Esophagus muscularis mucosa (tissue), 4 donors: Measurements from ENCODE around the gene MANSC1. TPM values are rescaled to one million over a fixed set of nuclear protein-coding genes. Genes with fewer than 3 reads are reported as not detected.
A peak's percentile ranks its signal among the peaks of the same experiment; 100 is the strongest.

Experiments
- DNase-seq: peaks from one replicate; pipeline ENCODE4 v3.0.0-alpha.2; 2017; ENCODE audit errors: extremely low spot score
- H3K27ac ChIP-seq, 4 donors: fragments of 200-600 bp; sonication (generic); replicated peaks in 1 of 4; 1 replicate in 3 of 4; 2 replicates in 1 of 4; pipeline ENCODE4 v1.5.1; 2016 to 2019; ENCODE audit warnings: mild to moderate bottlenecking in 1 of 4
- H3K27me3 ChIP-seq, 4 donors: fragments of 200-600 bp; sonication (generic); one replicate each; pipeline versions ENCODE4 v1.5.1 to v1.6.0; 2016 to 2019
- H3K36me3 ChIP-seq, 4 donors: fragments of 200-600 bp; sonication (generic); one replicate each; pipeline ENCODE4 v1.5.1; 2016 to 2019
- H3K4me1 ChIP-seq, 4 donors: fragments of 200-600 bp; sonication (generic); one replicate each; pipeline ENCODE4 v1.5.1; 2016 to 2019
- H3K4me3 ChIP-seq, 4 donors: fragments of 200-600 bp; sonication (generic); 1 replicate in 2 of 4; 2 replicates in 2 of 4; pipeline ENCODE4 v1.5.1; 2016 to 2019; ENCODE audit warnings: mild to moderate bottlenecking in 4 of 4, moderate library complexity in 1 of 4
- H3K9me3 ChIP-seq, 4 donors: fragments of 200-600 bp; sonication (generic); 1 replicate in 3 of 4; 2 replicates in 1 of 4; pipeline ENCODE4 v1.5.1; 2016 to 2019
- CTCF ChIP-seq, 3 experiments: fragments of 200-600 bp in 2 of 3; fragments of 450-650 bp in 1 of 3; sonication (generic) in 2 of 3; IDR thresholded peaks; one replicate each; pipeline ENCODE4 v1.5.1; 2017 to 2019; ENCODE audit warnings: antibody characterized with exemption in 3 of 3, mild to moderate bottlenecking in 2 of 3, moderate library complexity in 1 of 3
- EP300 ChIP-seq: sonication (generic); formaldehyde crosslinking; IDR thresholded peaks from one replicate; pipeline ENCODE4 v1.6.1; 2017; ENCODE audit warnings: antibody characterized with exemption
- POLR2A ChIP-seq: fragments of 450-650 bp; IDR thresholded peaks from one replicate; pipeline ENCODE4 v1.6.1; 2017; ENCODE audit warnings: antibody characterized with exemption, moderate library complexity, mild to moderate bottlenecking, low read depth
- POLR2AphosphoS5 ChIP-seq, 2 donors: sonication (generic); formaldehyde crosslinking; IDR thresholded peaks; one replicate each; pipeline ENCODE4 v1.6.1; 2017; ENCODE audit warnings: antibody characterized with exemption in 2 of 2
- WGBS: methylation state at CpG from one replicate; pipeline ENCODE4 v1.1.5; 2018; 5-methylcytosine and 5-hydroxymethylcytosine counted together
- intact Hi-C: fragments of 100-400 bp; cut with DNase I; formaldehyde crosslinking; loops from one replicate; pipeline ENCODE4 v1.15.1; 2023
- total RNA-seq, 4 donors: library from RNA; depleted of rRNA; stranded (reverse); fragments of >200 nt; gene quantifications; one replicate each; pipeline versions ENCODE4 v1.1.0 to v1.2.1, GENCODE V29; 2016

MANSC1 gene
- total RNA-seq, 4 donors from 2014 or later = 15.9 to 22.9 (median 19.9) TPM

GRCh38 chr12:12396694-12397093 lies 46.7 kb upstream of the MANSC1 start:
- Histone ChIP-seq H3K4me3 (no peak overlapping the region), H3K36me3 (no peaks in the 10 kb centered on the region), H3K27me3 (no peaks in the 10 kb centered on the region), H3K27ac (peak overlapping the region in 3 of 4 donors; percentile 42 to 66 (median 56)), H3K9me3 (no peaks in the 10 kb centered on the region), H3K4me1 (peaks cover 0 to 32% (median 23%) of the 10 kb centered on the region in 4 donors)
- WGBS = 63% methylated on average over 4 of the region's 4 CpGs
- DNase-seq = no peak
- TF ChIP-seq POLR2A = no peak
- TF ChIP-seq POLR2AphosphoS5 (IDR thresholded peaks at IDR 0.05) = no peak
- no peak for TF ChIP-seq EP300
- no peak for TF ChIP-seq CTCF (IDR thresholded peaks at IDR 0.05)
- intact Hi-C loops = no loop called here

GRCh38 chr12:12393171-12393570 lies 43.1 kb upstream of the MANSC1 start:
- intact Hi-C loops = no loop called here

GRCh38 chr12:12392413-12392812 lies 42.4 kb upstream of the MANSC1 start:
- Histone ChIP-seq H3K27ac (no peak overlapping the region), H3K4me1 (peaks cover 0 to 14% (median 12%) of the 10 kb centered on the region in 4 donors), H3K36me3 (no peaks in the 10 kb centered on the region), H3K9me3 (no peaks in the 10 kb centered on the region), H3K4me3 (no peak overlapping the region), H3K27me3 (no peaks in the 10 kb centered on the region)
- WGBS = 95% methylated on average over 2 of the region's 2 CpGs
- DNase-seq = no peak
- intact Hi-C loops = no loop called here
- TF ChIP-seq POLR2A (no peak), POLR2AphosphoS5 (IDR thresholded peaks at IDR 0.05) (no peak), EP300 (no peak), CTCF (IDR thresholded peaks at IDR 0.05) (no peak)

More at GRCh38 chr12:12393171-12393570, 43.1 kb upstream of the MANSC1 start:
- no peak overlapping the region for H3K27ac ChIP-seq
- no peaks in the 10 kb centered on the region for H3K9me3 ChIP-seq
- no peak for DNase-seq
- no peaks in the 10 kb centered on the region for H3K27me3 ChIP-seq
- H3K4me3 ChIP-seq = no peak overlapping the region
- WGBS = 97% methylated on average over 2 of the region's 2 CpGs
- H3K4me1 ChIP-seq = peaks cover 0 to 21% (median 14%) of the 10 kb centered on the region in 4 donors
- no peaks in the 10 kb centered on the region for H3K36me3 ChIP-seq
- no peak for TF ChIP-seq POLR2A
- no peak for TF ChIP-seq POLR2AphosphoS5 (IDR thresholded peaks at IDR 0.05)
- no peak for TF ChIP-seq EP300
- no peak for TF ChIP-seq CTCF (IDR thresholded peaks at IDR 0.05)

GRCh38 chr12:12387501-12387900 lies 37.5 kb upstream of the MANSC1 start:
- Histone ChIP-seq H3K4me3 (no peak overlapping the region), H3K27ac (no peak overlapping the region), H3K27me3 (no peaks in the 10 kb centered on the region), H3K36me3 (no peaks in the 10 kb centered on the region), H3K9me3 (no peaks in the 10 kb centered on the region), H3K4me1 (peaks cover 0 to 9% (median 4%) of the 10 kb centered on the region in 4 donors)
- peak; percentile 83 for DNase-seq
- intact Hi-C loops = no loop called here
- TF ChIP-seq CTCF (IDR thresholded peaks at IDR 0.05) (no peak), POLR2AphosphoS5 (IDR thresholded peaks at IDR 0.05) (no peak), EP300 (no peak), POLR2A (no peak)
- 55% methylated on average over 3 of the region's 3 CpGs for WGBS
